NCI-H1694 (cell line): ENCODE results near the gene UACA.
"Not testable (repeated sequence)": the region's sequence is repeated elsewhere in the genome, so short reads cannot be mapped to it uniquely, and the experiment has no call there.

ENCODE experiments used
- DNase-seq: peaks from one replicate; lab custom pipeline; 2025; lab: John Stamatoyannopoulos, UW

The UACA gene, protein sequence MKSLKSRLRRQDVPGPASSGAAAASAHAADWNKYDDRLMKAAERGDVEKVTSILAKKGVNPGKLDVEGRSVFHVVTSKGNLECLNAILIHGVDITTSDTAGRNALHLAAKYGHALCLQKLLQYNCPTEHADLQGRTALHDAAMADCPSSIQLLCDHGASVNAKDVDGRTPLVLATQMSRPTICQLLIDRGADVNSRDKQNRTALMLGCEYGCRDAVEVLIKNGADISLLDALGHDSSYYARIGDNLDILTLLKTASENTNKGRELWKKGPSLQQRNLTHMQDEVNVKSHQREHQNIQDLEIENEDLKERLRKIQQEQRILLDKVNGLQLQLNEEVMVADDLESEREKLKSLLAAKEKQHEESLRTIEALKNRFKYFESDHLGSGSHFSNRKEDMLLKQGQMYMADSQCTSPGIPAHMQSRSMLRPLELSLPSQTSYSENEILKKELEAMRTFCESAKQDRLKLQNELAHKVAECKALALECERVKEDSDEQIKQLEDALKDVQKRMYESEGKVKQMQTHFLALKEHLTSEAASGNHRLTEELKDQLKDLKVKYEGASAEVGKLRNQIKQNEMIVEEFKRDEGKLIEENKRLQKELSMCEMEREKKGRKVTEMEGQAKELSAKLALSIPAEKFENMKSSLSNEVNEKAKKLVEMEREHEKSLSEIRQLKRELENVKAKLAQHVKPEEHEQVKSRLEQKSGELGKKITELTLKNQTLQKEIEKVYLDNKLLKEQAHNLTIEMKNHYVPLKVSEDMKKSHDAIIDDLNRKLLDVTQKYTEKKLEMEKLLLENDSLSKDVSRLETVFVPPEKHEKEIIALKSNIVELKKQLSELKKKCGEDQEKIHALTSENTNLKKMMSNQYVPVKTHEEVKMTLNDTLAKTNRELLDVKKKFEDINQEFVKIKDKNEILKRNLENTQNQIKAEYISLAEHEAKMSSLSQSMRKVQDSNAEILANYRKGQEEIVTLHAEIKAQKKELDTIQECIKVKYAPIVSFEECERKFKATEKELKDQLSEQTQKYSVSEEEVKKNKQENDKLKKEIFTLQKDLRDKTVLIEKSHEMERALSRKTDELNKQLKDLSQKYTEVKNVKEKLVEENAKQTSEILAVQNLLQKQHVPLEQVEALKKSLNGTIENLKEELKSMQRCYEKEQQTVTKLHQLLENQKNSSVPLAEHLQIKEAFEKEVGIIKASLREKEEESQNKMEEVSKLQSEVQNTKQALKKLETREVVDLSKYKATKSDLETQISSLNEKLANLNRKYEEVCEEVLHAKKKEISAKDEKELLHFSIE (N-terminal part only)

DNA sequence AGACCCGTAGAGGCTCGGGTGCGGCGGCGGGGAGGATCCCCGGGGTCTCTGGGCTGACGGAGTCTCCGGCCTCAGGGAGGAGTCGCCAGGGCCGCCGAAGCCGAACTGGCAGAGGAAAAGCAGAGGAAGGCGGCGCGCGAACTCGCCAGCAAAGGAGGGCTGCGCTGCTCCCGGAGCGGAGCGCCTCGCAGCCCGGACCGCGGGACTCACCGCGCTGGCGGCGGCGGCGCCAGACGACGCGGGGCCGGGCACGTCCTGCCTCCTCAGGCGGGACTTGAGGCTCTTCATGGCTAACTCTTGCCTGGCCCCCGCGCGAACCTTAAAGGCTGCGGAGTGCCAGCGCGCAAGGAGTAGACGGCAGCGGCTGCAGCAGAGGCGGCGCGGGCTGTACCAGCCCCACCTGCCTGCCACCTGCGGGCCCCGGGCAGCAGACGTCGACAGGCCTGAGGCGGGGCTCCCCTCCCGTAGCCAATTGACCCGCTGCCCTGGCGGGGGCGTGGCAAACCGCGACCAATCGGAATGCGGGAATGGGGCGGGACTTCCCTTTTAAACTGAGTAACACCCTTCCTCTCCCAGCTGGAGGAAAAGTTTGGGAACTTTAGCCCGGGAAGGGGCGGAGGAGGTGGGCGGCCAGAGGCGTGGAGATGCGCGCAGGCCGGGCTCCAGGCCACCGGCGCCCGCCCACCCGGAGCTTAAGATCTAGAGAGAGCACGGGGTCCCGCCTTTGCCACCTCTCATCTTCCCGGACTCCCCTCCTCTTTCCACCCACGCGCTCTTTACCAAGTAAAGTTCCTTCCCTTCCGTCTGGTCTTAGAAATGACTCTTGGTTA is at the start of gene UACA:
Gene UACA, minus strand, starts transcription at position 439 of the 830 bp plus-strand sequence. Its CDS starts 151 bp downstream, at position 288.
- peak; percentile 82 for DNase-seq

DNA sequence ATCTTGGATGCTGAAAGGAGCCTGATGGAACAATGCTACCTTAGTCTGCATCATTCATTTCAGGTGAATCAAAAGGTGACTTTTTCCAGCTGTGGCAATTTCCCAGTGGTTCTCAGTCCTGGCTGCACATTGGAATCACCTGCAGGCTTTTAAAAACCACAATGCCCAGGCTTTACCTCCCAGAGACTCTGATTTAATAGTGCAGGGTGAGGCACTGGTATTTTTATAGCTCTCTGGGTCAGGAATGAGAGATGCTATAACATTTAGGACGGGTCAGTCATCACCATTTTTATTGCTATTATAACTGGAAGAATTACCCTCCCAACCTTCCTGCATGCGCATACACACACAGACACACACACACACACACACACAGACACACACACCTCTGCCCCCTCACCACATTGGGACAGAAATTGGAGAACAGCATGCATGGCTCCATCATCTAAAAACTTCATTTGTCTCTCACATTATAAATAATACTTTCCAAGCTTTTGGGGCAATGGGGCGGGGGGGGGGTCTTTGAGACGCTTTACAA is 49.5 kb upstream of the UACA start:
- no peak for DNase-seq

DNA sequence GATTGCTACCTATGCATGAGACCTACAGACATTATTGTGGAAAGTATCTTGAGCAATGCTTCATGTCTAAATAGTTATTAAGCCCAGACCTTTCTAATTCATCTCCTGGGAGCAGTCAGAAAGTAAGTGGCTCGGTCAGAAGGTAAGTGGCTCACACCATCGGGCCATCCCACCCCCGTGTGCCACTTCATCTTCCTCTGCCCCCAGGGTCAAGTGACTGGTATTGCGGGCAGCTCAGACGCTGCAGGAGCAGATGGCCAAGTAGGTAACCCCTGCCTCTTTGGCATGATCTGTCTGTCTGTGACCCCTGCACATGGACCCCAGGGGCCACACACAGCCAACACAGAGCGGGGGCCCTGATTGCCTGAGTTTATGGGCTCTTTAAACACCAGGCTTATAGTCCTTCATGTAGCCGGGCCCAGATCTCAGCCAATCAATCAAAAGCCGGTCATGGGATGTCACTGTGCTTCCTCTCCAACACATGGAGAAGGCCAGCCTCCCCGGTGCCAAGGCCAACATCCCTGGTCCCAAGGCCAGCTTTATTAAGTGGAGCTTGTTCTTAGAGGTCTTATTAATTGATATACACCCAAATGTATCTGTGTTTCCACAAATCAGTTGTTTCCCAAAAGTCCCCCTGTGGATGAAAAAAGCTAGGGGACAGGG is 47.7 kb upstream of the UACA start:
- no peak for DNase-seq

DNA sequence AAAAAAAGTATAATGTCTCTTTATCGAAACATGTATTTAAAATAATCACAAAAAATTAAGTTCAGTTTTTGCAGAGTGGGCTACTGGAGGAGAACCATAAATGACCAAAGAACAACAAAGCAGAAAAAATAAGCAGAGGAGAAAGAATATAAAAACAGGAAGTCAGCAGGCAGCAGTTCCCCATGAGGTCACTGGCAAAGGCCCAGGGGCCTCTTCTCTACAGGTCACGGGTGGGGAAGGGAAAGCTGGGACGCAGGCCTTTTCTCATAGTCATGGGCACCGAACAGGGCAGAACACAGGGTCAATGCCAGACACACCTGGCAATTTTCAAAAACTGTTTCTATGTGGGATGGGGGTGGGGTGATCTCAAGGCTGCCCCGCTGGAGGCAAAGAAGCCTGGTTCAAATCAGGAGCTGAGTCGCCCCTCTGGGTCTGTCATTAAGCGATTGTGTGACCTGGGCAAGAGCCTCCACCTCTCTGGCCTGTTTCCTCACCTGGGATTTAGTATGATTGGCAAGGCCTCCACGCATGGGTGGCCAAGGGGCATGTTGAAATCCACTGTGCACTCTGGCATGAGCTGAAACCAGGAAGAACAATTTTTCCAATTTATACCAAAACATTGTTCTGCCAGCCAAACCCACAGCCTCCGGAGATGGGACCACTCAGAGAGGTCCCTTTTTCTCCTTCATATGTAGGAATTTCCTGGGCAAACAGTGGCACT is 43.8 kb upstream of the UACA start:
- DNase-seq = no peak

DNA sequence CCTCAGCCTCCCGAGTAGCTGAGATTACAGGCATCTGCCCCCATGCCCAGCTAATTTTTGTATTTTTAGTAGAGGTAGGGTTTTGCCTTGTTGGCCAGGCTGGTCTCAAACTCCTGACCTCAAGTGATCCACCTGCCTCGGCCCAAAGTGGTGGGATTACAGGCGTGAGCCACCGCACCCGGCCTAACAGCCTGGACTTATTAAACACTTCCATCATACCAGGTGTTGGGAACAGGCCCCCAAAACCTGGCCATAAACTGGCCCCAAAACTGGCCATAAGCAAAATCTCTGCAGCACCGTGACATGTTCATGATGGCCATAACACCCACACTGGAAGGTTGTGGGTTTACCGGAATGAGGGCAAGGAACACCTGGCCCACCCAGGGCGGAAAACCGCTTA is 41.0 kb upstream of the UACA start:
- DNase-seq = not testable (repeated sequence)

DNA sequence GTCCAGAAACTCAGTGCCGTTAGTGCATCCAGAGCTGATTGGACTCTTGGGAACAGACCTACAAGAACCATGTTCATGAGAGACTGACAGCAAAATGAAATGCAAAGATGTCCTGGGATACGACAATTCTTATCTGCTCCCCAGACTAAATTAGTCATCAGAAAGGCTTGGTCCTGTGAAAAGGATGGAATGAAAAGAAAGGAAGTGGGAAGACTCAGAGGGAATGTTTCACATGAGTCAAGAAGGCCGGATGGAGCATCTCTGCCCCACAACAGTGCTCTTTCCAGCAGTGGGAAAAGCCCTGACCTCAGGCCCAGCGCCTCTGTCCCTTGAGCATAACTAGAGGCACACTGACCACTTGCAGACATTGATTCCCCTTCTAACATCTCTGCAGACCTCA is 39.3 kb upstream of the UACA start:
- DNase-seq = no peak

DNA sequence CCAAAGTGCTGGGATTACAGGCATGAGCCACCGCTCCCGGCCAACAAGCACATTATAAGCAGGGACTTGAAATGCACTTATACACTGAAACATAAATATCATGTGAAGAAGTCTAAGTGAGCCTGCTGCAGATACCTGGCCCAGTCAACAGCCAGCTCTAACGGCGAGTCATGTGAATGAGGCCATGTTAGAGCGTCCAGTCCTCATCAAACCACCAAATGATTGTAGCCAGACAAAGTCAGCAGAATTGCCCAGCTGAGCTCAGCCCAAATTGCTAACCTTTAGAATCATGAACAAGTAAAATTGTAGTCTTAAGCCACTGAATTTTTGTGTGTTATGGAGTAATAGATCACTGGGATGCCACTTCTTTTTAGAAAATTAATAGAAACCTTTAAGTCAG is 37.8 kb upstream of the UACA start:
- DNase-seq = no peak

DNA sequence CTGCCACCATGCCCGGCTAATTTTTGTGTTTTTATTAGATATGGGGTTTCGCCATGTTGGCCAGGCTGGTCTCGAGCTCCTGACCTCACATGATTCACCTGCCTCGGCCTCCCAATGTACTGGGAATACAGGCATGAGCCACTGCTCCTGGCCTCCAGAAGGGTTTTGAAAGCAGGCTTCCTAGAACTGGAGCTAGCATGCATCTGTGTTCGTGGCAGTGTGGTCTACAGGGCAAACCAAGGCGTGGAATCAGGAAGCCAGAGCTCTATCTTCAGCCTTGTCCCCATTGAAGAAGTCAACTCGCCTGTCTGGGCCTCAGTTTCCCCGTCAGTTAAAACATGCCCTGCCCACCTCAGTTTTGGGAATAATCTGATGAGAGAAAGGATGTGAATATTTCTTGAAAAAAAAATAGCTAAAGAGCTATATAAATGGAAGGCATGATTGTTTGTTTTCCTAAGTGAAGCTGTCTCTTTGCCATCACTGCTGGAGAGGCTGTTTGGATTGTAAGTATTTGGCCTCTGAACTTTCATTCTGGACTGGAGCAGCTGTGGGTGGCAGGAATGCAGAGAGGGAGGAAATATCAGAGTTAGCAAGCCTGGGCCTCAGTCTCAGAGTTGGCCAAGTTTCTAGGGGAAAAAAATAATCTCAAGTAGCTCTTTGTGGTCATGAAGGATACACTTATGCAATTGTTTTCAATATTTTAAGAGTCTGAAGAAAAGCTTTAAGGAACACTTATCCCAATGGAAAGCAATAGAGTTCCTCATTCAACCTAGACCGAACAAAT is 36.5 kb upstream of the UACA start:
- no peak for DNase-seq

DNA sequence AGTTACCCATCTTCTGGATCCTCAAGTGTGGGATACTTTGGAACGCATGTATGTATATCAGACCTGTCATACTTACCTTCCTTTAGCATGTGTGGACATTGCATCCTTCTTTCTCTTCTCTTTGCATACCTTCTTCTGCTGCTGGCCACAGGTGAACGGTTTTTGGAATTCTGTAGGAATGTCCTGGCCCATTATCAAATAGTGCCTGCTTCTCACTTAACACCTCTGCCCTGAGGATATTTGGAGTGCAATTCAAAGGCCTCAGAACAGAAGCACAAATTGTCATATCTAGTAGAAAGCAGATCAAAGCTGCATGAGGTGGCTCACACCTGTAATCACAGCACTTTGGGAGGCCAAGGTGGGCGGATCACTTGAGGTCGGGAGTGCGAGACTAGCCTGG is 34.1 kb upstream of the UACA start:
- DNase-seq = no peak

DNA sequence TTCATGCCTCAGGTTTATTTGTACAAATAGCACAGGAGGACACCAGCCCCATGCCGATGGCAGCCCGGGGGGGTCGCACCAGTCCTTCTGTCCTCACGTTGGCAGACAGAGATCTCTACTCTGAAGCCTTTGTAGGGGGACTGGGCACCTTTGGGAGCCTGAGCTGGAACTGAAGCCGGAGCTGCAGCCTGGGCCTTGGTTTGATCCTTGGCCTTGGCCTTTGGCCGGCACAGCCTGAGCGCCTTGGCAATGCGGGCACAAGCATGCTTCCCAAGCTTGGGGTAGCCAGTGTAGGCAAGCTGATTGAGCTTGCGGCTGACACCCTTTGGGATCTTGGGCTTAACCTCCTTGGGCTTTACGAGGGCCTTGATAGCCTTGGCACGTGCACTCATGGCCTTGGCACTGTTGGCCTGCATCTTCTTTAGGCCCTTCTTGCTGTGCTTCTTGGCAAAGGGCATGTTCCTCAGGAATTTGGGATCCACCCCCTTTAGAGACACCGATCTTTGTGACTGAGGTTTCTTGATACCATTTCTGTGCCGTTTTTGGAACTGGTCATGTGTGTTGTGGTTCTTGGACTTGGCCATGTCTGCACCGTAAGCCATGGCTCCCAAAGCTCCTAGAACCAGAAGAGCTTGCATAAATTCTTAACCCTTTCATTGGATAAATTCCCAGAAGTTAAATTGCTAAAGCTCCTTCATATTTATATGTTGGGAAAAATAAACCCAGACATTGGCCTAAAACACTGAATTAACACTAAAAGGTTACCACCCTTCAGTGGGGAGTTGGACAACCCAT is 33.4 kb upstream of the UACA start:
- no peak for DNase-seq

DNA sequence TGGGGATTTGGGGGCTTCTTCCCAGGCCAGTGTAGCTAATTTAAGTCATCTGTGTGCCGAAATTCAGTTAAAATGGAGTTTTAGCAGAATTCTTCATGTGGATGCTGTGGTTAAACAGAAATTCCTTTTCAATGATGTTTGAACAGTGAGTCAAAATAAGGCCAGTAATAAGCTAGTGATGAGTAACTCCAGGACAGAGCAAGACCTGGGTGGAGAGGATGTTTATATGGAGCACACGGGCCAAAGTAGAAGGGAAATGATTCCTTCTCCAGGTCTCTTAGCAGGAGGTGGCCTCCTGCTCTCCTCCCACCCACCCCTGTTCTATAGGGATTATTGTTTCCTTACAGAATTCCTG is 31.9 kb upstream of the UACA start:
- no peak for DNase-seq

DNA sequence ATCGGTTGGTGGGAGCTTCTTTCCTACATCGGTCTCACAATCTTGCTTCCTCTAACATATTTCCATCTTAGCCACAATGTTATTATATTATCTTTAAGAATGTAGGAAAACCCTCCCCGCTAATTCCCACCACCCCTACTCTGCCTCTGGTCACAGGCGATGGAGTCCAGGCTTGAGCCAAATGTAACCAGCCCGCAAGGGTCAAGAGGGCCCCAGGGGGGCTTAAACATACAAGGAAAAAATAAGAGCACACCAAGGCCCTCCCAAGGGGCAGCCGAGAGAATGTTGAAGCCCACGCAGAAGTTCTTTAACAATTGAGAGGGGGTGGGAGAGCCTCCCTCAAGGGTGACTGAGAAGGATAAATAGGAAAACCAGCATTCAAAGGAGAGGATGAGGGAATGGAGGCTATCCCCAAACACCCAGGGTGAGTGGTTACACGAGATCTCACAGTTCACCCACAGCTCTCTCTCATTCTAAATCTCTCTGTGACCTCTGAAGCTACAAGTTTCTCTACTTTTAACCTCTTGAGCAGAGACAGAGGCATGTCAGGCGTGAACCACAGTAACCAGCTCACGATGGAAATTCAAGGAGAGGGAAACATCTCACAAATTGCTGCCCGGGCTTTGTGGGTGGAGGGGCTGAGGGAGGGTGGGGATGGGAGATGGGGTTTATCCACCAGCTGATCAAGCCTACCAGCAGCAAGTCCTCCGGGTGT is 31.4 kb upstream of the UACA start:
- DNase-seq = no peak

DNA sequence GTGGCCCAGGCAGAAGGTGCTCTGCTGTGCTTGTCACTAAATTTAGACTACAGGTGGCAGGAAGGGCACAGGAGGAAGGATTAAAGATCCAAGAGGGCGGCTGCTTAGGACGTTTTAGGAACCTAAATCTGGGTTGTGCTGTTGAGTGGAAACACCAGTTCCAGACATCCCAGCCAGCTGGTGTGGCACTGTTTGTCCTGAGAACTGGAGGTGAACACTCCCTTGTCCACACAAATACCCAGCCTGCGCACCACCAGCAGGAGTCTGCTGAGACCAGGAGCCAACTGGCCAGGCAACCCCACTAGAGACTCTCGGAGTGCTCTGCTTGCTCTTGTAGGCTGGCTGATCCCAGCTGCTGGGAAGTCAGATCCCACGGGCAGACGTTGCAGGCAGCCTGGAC is 30.3 kb upstream of the UACA start:
- no peak for DNase-seq

DNA sequence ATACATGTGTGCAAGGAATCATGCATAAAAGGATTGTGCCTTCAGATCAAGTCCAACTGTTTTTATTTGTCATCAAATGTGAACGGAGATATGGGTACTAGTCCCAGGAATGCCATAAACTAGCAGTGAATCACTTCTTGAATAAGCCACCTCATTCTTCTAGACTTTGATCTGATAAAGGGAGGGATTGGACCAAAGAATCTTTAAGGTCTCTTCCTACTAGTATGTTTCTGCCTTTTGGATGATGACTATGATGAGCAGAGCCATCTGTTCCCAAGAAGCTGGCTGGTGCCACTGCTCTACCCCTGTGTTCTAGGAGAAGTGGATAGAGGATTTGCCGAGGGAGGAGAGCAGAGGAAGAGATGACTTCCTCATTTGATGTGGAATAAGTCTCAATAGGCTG is 28.8 kb upstream of the UACA start:
- no peak for DNase-seq

DNA sequence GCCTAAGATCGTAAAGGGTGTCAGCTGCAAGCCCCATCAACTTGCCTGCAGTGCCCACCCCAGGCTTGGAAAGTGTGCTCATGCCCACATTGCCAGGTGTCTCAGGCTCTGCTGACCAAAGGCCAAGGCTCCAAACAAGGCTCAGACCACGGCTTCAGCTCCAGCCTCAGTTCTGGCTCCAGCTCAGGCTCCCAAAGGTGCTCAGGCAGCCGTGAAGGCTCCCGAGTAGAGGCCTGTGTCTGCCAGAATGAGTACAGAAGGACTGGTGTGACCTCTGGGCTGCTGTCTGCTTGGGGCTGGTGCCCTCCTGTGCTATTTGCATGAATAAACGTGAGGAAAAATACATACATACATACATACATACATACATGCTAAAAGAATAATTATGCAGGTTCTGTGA is 27.9 kb upstream of the UACA start:
- DNase-seq = no peak

DNA sequence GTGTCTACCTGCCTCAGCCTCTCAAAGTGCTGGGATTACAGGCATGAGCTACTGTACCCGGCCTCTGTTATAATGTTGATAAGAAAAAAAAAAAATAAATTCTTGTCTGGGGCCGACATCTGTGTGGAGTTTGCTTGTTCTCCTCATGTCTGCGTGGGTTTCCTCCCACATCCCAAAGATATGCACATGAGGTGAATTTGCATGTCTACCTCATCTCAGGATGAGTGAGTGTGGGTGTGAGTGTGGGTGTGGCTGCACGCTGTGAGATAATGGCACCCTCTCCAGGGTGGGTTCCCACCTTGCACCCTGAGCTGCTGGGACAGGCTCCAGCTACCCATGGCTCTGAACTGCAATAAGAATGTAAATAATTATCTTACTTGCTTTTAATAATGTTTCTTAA is 25.9 kb upstream of the UACA start:
- DNase-seq = no peak

DNA sequence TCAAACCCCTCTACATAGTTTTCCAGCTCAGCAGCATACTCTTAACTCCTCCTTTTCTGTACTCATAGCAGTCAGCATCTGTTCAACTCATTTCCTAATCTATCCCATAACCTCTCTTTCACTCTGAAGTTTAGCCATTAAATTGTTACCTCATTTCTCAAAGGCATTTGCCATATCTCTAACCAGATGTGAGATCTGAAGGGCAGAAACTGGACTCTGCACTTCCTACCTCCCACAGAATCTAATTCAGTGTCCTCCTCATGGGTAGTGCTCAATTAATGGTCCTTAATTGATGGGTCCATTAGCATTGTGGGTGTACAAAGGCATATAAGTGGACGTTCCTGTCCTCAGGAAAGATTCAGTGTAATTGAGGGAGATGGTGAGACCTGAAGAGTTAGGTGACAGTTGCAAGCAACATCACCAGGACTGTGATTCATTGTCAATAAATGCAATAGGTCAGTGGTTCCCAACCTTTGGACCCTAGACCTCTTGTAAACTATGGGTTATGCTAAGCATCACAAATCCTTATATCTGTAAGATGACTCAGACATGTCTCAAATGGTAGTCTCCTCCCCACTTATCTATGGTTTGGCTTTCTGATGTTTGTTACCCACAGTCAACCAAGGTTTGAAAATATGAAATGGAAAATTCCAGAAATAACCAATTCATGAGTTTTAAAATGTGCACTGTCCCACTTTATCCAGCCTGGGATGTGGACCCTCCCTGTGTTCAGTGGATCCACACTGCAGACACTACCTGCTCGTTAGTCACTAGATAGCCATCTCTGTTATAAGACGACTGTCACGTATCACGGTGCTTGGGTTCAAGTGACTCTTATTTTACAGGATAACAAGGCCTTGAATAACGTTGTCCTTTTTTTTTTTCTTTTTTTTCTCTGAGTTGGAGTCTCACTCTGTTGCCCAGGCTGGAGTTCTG is 25.0 kb upstream of the UACA start:
- DNase-seq = no peak
